Measurements from ENCODE around the gene GARNL3. TPM values are rescaled to one million over a fixed set of nuclear protein-coding genes. Genes with fewer than 3 reads are reported as not detected.

GARNL3 gene
- total and polyA plus RNA-seq, 2 donors (not counting 3 experiments of a cell fraction or from before 2014, with no cell fraction given) = 1.4 to 8.3 TPM

DNA sequence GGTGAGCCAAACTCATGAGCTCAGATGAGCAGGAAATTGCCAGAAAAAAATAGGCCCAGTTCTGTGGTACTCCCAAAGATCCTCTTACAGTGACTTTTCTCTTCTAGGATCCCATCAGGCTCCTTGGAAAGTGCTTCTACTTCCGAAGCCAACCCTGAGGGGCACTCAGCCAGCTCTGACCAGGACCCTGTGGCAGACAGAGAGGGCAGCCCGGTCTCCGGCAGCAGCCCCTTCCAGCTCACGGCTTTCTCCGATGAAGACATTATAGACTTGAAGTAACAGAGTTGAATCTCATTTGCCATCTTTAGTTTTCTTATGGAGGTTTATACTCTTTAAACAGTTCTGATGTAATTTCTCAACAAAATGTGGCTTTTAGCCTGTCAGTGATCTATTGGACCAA is 128.4 kb downstream of the GARNL3 start:
- BruUV-seq (replicated peaks) = no TSS peak
- Histone ChIP-seq H3K27ac (ENCODE audit: insufficient read depth, low read depth, low read length) (no peak overlapping the region), H3K79me2 (ENCODE audit: control insufficient read depth, insufficient read depth, low read length) (no peaks in the 10 kb centered on the region), H3K4me2 (ENCODE audit: insufficient read depth, low read length) (no peak overlapping the region), H3K4me1 (ENCODE audit: control insufficient read depth, extremely low read depth, insufficient read depth, low read length) (peaks cover 6% of the 10 kb centered on the region), H3K4me3 (replicated peaks in 1 of 3; ENCODE audit: insufficient read depth in 1 of 3, low read depth in 1 of 3, low read length in 3 of 3) (no peak overlapping the region), H3K27me3 (ENCODE audit: control insufficient read depth in 2 of 2, insufficient read depth in 2 of 2, low read length in 2 of 2) (peaks cover 2 to 4% of the 10 kb centered on the region in 2 experiments), H3K36me3 (ENCODE audit: control insufficient read depth in 2 of 2, extremely low read depth in 1 of 2, insufficient read depth in 2 of 2, low read length in 2 of 2) (no peaks in the 10 kb centered on the region), H3K9ac (replicated peaks; ENCODE audit: extremely low read depth, insufficient read depth, low read length) (no peak overlapping the region), H4K20me1 (replicated peaks; ENCODE audit: control insufficient read depth, extremely low read depth, insufficient read depth, low read length) (no peaks in the 10 kb centered on the region), H3K9me3 (replicated peaks; ENCODE audit: control insufficient read depth, insufficient read depth, low read length) (no peaks in the 10 kb centered on the region), H2AFZ (ENCODE audit: low read depth, low read length) (no peak overlapping the region), H3K9me1 (replicated peaks; ENCODE audit: control insufficient read depth, extremely low read depth, insufficient read depth, low read length) (no peaks in the 10 kb centered on the region)
- TF ChIP-seq POLR2AphosphoS5 (IDR thresholded peaks at IDR 0.05; ENCODE audit: insufficient read depth, low read depth, low read length) (no peak), JUN (IDR thresholded peaks at IDR 0.05; ENCODE audit: borderline replicate concordance, insufficient read depth, insufficient read length, low read depth) (no peak), EZH2 (IDR thresholded peaks at IDR 0.05; ENCODE audit: borderline replicate concordance, low read depth, low read length, severe bottlenecking) (no peak), FOS (IDR thresholded peaks at IDR 0.05; ENCODE audit: borderline replicate concordance, insufficient read depth, low read length) (no peak), MYC (IDR thresholded peaks at IDR 0.05; ENCODE audit: low read depth, low read length) (no peak)
- TF ChIP-seq, protein P1, sequence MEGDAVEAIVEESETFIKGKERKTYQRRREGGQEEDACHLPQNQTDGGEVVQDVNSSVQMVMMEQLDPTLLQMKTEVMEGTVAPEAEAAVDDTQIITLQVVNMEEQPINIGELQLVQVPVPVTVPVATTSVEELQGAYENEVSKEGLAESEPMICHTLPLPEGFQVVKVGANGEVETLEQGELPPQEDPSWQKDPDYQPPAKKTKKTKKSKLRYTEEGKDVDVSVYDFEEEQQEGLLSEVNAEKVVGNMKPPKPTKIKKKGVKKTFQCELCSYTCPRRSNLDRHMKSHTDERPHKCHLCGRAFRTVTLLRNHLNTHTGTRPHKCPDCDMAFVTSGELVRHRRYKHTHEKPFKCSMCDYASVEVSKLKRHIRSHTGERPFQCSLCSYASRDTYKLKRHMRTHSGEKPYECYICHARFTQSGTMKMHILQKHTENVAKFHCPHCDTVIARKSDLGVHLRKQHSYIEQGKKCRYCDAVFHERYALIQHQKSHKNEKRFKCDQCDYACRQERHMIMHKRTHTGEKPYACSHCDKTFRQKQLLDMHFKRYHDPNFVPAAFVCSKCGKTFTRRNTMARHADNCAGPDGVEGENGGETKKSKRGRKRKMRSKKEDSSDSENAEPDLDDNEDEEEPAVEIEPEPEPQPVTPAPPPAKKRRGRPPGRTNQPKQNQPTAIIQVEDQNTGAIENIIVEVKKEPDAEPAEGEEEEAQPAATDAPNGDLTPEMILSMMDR (IDR thresholded peaks at IDR 0.05; ENCODE audit: extremely low read depth in 1 of 2, insufficient read depth in 1 of 2, low read depth in 1 of 2, low read length in 2 of 2) = no peak
- TF ChIP-seq, protein P2, sequence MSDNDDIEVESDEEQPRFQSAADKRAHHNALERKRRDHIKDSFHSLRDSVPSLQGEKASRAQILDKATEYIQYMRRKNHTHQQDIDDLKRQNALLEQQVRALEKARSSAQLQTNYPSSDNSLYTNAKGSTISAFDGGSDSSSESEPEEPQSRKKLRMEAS (IDR thresholded peaks at IDR 0.05; ENCODE audit: insufficient read depth, insufficient read length) = no peak
- ChIA-PET POLR2A (no interaction called here), CTCF (interaction anchor here (0.6 to 2.4 kb wide), 8 partner anchors 14 to 188 kb away, joined by 3 to 15 read pairs (median 3); no protein-coding TSS in a partner anchor)
- dilution Hi-C loops (cut with MboI; ENCODE audit: extremely low pct_ligation_motif_present, low sequenced_read_pairs) (no loop called here), intact Hi-C loops (cut with micrococcal nuclease) (no loop called here)
- DNase-seq (ENCODE audit: low read depth, low spot score) (no peak), FAIRE-seq (no peak)
